HG03196 (cell line): Measurements from ENCODE around the gene PSMC3.

ENCODE experiments used
- ATAC-seq: cut with Tn5 transposase; IDR thresholded peaks from one replicate; pipeline ENCODE4 v1.9.1; 2021; ENCODE audit not compliant: unreplicated experiment

Gene PSMC3

GRCh38 chr11:47395223-47396048, 30.8 kb downstream of the PSMC3 start:
- ATAC-seq: no peak

GRCh38 chr11:47394322-47395222, 31.7 kb downstream of the PSMC3 start:
- ATAC-seq: no peak

GRCh38 chr11:47394050-47394321, 32.3 kb downstream of the PSMC3 start:
- ATAC-seq: no peak

GRCh38 chr11:47393163-47394049, 32.8 kb downstream of the PSMC3 start:
- ATAC-seq: no peak

- no peak for ATAC-seq
These were observed 33.6 kb downstream of the PSMC3 start for GRCh38 chr11:47392546-47393162.

- ATAC-seq: no peak
These were observed 34.4 kb downstream of the PSMC3 start for GRCh38 chr11:47391711-47392432.

GRCh38 chr11:47391077-47391583, 35.1 kb downstream of the PSMC3 start:
- ATAC-seq: no peak

- ATAC-seq: no peak
These were observed 35.8 kb downstream of the PSMC3 start for GRCh38 chr11:47390422-47390760.

- no peak for ATAC-seq
These were observed 36.4 kb downstream of the PSMC3 start for GRCh38 chr11:47389577-47390421.

GRCh38 chr11:47388697-47389576, 37.3 kb downstream of the PSMC3 start:
- no peak for ATAC-seq

GRCh38 chr11:47387944-47388696, 38.1 kb downstream of the PSMC3 start:
- ATAC-seq: no peak

GRCh38 chr11:47384498-47384897, 41.7 kb downstream of the PSMC3 start:
- ATAC-seq: no peak

GRCh38 chr11:47383071-47383470, 43.2 kb downstream of the PSMC3 start:
- ATAC-seq: no peak

GRCh38 chr11:47380078-47380477, 46.2 kb downstream of the PSMC3 start:
- no peak for ATAC-seq

- no peak for ATAC-seq
These were observed 46.9 kb downstream of the PSMC3 start for GRCh38 chr11:47379317-47379716.

- no peak for ATAC-seq
These were observed 47.4 kb downstream of the PSMC3 start for GRCh38 chr11:47378836-47379170.

GRCh38 chr11:47378010-47378835, 48.0 kb downstream of the PSMC3 start, which contains the start of gene SPI1:
SPI1 (minus strand) TSS chr11:47378547; CDS start chr11:47378353, 194 bp downstream.
- peak; percentile 77 for ATAC-seq
